Erythroblast (primary cell): ENCODE data around the gene TC2N.

Experiments
- GATA1 ChIP-seq: IDR thresholded peaks from 2 replicates; pipeline ENCODE4 v1.6.1; 2011; ENCODE audit warnings: low read depth, mild to moderate bottlenecking, control low read depth, low read length, moderate library complexity
- POLR2A ChIP-seq: IDR thresholded peaks from 2 replicates; pipeline ENCODE4 v1.6.1; 2011; ENCODE audit warnings: mild to moderate bottlenecking, low read length

GRCh38 chr14:91882776-91883175 is 15.4 kb upstream of the TC2N start:
- TF ChIP-seq POLR2A (no peak), GATA1 (no peak)
